Measurements from ENCODE around the gene CNIH2. TPM values are rescaled to one million over a fixed set of nuclear protein-coding genes. Genes with fewer than 3 reads are reported as not detected.
"Not testable (repeated sequence)": the region's sequence is repeated elsewhere in the genome, so short reads cannot be mapped to it uniquely, and the experiment has no call there.

CNIH2 gene
- total and polyA plus RNA-seq, 2 of the 13 experiments (the other 11 are each of a cell fraction or from before 2014, with no cell fraction given) = 0.60 to 0.69 TPM

DNA sequence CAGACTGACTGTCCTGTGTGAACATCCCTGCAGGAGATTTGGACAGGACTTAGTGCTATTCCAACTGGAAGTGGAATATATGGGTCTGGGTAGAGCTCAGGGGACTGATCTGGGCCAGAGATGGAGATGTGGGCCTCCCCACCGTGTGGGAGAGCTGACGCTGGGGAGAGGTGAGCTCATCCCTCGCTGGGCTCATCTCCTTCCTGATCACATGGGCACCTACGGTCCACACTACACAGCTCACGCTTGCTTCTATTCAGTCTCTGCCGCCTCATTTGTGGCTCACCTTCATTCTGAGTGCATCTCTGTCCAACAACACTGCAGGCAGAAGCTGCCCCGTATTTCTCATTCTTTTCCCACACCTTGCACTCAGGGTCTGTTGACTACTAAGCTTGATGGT lies 26.2 kb upstream of the CNIH2 start (continued):
- TF ChIP-seq, protein P1, sequence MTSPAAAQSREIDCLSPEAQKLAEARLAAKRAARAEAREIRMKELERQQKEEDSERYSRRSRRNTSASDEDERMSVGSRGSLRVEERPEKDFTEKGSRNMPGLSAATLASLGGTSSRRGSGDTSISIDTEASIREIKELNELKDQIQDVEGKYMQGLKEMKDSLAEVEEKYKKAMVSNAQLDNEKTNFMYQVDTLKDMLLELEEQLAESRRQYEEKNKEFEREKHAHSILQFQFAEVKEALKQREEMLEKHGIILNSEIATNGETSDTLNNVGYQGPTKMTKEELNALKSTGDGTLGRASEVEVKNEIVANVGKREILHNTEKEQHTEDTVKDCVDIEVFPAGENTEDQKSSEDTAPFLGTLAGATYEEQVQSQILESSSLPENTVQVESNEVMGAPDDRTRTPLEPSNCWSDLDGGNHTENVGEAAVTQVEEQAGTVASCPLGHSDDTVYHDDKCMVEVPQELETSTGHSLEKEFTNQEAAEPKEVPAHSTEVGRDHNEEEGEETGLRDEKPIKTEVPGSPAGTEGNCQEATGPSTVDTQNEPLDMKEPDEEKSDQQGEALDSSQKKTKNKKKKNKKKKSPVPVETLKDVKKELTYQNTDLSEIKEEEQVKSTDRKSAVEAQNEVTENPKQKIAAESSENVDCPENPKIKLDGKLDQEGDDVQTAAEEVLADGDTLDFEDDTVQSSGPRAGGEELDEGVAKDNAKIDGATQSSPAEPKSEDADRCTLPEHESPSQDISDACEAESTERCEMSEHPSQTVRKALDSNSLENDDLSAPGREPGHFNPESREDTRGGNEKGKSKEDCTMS (CRISPR knock-in tag; conservative IDR thresholded peaks at IDR 0.05) = no peak
- TF ChIP-seq ZNF484 (CRISPR knock-in tag; IDR thresholded peaks at IDR 0.05; ENCODE audit: borderline replicate concordance, low read depth) (no peak), ZNF260 (CRISPR knock-in tag; IDR thresholded peaks at IDR 0.05; ENCODE audit: borderline replicate concordance, low read depth) (no peak), TOPORS (CRISPR knock-in tag; IDR thresholded peaks at IDR 0.05) (no peak)
- TF ChIP-seq, protein P2, sequence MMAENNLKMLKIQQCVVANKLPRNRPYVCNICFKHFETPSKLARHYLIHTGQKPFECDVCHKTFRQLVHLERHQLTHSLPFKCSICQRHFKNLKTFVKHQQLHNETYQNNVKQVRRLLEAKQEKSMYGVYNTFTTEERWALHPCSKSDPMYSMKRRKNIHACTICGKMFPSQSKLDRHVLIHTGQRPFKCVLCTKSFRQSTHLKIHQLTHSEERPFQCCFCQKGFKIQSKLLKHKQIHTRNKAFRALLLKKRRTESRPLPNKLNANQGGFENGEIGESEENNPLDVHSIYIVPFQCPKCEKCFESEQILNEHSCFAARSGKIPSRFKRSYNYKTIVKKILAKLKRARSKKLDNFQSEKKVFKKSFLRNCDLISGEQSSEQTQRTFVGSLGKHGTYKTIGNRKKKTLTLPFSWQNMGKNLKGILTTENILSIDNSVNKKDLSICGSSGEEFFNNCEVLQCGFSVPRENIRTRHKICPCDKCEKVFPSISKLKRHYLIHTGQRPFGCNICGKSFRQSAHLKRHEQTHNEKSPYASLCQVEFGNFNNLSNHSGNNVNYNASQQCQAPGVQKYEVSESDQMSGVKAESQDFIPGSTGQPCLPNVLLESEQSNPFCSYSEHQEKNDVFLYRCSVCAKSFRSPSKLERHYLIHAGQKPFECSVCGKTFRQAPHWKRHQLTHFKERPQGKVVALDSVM (CRISPR knock-in tag; IDR thresholded peaks at IDR 0.05) = no peak

DNA sequence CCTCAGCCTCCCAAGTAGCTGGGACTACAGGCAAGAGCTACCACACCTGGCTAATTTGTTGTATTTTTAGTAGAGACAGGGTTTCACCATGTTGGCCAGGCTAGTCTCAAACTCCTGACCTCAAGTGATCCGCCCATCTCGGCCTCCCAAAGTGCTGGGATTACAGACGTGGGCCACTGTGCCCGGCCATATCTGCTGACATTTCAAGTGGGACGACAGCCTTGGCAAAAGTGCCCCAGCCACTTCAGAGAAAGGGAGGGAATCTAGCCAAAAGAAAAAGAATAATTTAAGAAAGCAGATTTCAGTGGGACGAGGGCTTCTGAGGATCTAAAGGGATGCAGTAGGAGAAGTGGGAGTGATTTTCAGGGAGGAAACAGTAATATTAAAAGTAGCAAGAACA lies 24.9 kb upstream of the CNIH2 start:
- H3K4me1 ChIP-seq (ENCODE audit: insufficient read depth, low read length) = peaks cover 10% of the 10 kb centered on the region
- CTCF ChIA-PET (ENCODE audit: low intra/inter-chr PET ratio, low total read pairs); H3K9ac ChIP-seq (ENCODE audit: insufficient read depth, low read depth, low read length); DNase-seq (ENCODE audit: low spot score); FAIRE-seq; H3K27me3 ChIP-seq (ENCODE audit: control insufficient read depth in 1 of 2, insufficient read depth in 2 of 2, low read length in 2 of 2); H3K27ac ChIP-seq (ENCODE audit: extremely low read length, insufficient read depth, low read length); ATAC-seq; in situ Hi-C loops (cut with HindIII; ENCODE audit: extremely low pct_ligation_motif_present, low pct_unique_long_range_greater_than_20kb); H3K9me3 ChIP-seq (ENCODE audit: low read length); H3K4me3 ChIP-seq (replicated peaks in 1 of 3; ENCODE audit: insufficient read depth in 1 of 3, low read depth in 2 of 3, low read length in 3 of 3); H3K36me3 ChIP-seq (replicated peaks in 1 of 2; ENCODE audit: control insufficient read depth in 1 of 2, insufficient read depth in 2 of 2, low read length in 2 of 2); intact Hi-C loops (cut with micrococcal nuclease; ENCODE audit: unreplicated experiment); H3K79me2 ChIP-seq (ENCODE audit: insufficient read depth, low read length); H2AFZ ChIP-seq (ENCODE audit: low read length); H4K20me1 ChIP-seq (ENCODE audit: insufficient read depth, low read length); H3K4me2 ChIP-seq (ENCODE audit: low read depth, low read length); POLR2A ChIA-PET; BruUV-seq (replicated peaks): not testable (repeated sequence)
- 88% methylated on average over 6 of the region's 6 CpGs for WGBS (ENCODE audit: low lambda C conversion rate)

All from HepG2 (cell line).